Duodenal mucosa (tissue), 2 donors: Measurements from ENCODE around the gene CTNNA1.
A peak's percentile ranks its signal among the peaks of the same experiment; 100 is the strongest.
"Not testable (repeated sequence)": the region's sequence is repeated elsewhere in the genome, so short reads cannot be mapped to it uniquely, and the experiment has no call there.

Experiments used
- H3K27ac ChIP-seq: one replicate; pipeline ENCODE4 v1.7.0; 2013; ENCODE audit warnings: low read depth, low read length
- H3K27me3 ChIP-seq, 2 donors: one replicate each; pipeline ENCODE4 v1.7.0; 2013; ENCODE audit warnings: low read length in 2 of 2, control low read depth in 1 of 2; ENCODE audit not compliant: insufficient read depth in 2 of 2, control insufficient read depth in 1 of 2
- H3K36me3 ChIP-seq, 2 donors: one replicate each; pipeline ENCODE4 v1.7.0; 2013; ENCODE audit warnings: low read length in 2 of 2, control low read depth in 1 of 2; ENCODE audit not compliant: insufficient read depth in 2 of 2, control insufficient read depth in 1 of 2
- H3K4me1 ChIP-seq, 2 donors: one replicate each; pipeline ENCODE4 v1.7.0; 2013; ENCODE audit warnings: low read length in 2 of 2, control low read depth in 1 of 2; ENCODE audit not compliant: insufficient read depth in 2 of 2, control insufficient read depth in 1 of 2
- H3K4me3 ChIP-seq, 2 donors: one replicate each; pipeline ENCODE4 v1.7.0; 2013; ENCODE audit warnings: low read length in 2 of 2, low read depth in 1 of 2
- H3K9ac ChIP-seq, 2 donors: one replicate each; pipeline ENCODE4 v1.7.0; 2013; ENCODE audit warnings: low read length in 2 of 2, low read depth in 1 of 2
- H3K9me3 ChIP-seq, 2 donors: one replicate each; pipeline ENCODE4 v1.7.0; 2013; ENCODE audit warnings: low read length in 2 of 2, control low read depth in 1 of 2; ENCODE audit not compliant: control insufficient read depth in 1 of 2

CTNNA1 gene

GRCh38 chr5:138752951-138753793, at the start of gene CTNNA1:
CTNNA1 (plus strand) TSS chr5:138753425; CDS start chr5:138781925, 28,500 bp downstream.
- H3K36me3 ChIP-seq = peaks cover 0 to under 1% of the 10 kb centered on the region in 2 donors
- H3K9ac ChIP-seq = peak within 1 kb of the TSS; percentile 69 to 71
- H3K27ac ChIP-seq = peak within 1 kb of the TSS; percentile 96
- H3K27me3 ChIP-seq = no peaks in the 10 kb centered on the region
- H3K4me1 ChIP-seq = peaks cover 19 to 23% of the 10 kb centered on the region in 2 donors
- H3K4me3 ChIP-seq = peak within 1 kb of the TSS; percentile 74 to 82
- H3K9me3 ChIP-seq = no peaks in the 10 kb centered on the region

GRCh38 chr5:138703777-138704176, 49.4 kb upstream of the CTNNA1 start:
- H3K9me3 ChIP-seq, H3K4me1 ChIP-seq, H3K4me3 ChIP-seq, H3K27ac ChIP-seq, H3K36me3 ChIP-seq, H3K9ac ChIP-seq, H3K27me3 ChIP-seq: not testable (repeated sequence)

- Histone ChIP-seq H3K9ac (no peak overlapping the region), H3K27ac (no peak overlapping the region), H3K36me3 (no peaks in the 10 kb centered on the region), H3K9me3 (no peaks in the 10 kb centered on the region), H3K4me3 (no peak overlapping the region), H3K27me3 (peaks cover 0 to 4% of the 10 kb centered on the region in 2 donors), H3K4me1 (no peaks in the 10 kb centered on the region)
Measured at GRCh38 chr5:138705007-138705406, 48.2 kb upstream of the CTNNA1 start.

GRCh38 chr5:138705567-138705966, 47.7 kb upstream of the CTNNA1 start:
- no peaks in the 10 kb centered on the region for H3K4me1 ChIP-seq
- peaks cover 0 to 4% of the 10 kb centered on the region in 2 donors for H3K27me3 ChIP-seq
- no peaks in the 10 kb centered on the region for H3K9me3 ChIP-seq
- H3K4me3 ChIP-seq = no peak overlapping the region
- H3K27ac ChIP-seq = no peak overlapping the region
- no peak overlapping the region for H3K9ac ChIP-seq
- H3K36me3 ChIP-seq = no peaks in the 10 kb centered on the region

- H3K27ac ChIP-seq = no peak overlapping the region
- no peaks in the 10 kb centered on the region for H3K4me1 ChIP-seq
- no peak overlapping the region for H3K9ac ChIP-seq
- H3K36me3 ChIP-seq = no peaks in the 10 kb centered on the region
- H3K4me3 ChIP-seq = no peak overlapping the region
- no peaks in the 10 kb centered on the region for H3K9me3 ChIP-seq
- H3K27me3 ChIP-seq = no peaks in the 10 kb centered on the region
Measured at GRCh38 chr5:138706655-138707480, 46.4 kb upstream of the CTNNA1 start.

GRCh38 chr5:138708791-138709190, 44.4 kb upstream of the CTNNA1 start:
- H3K9ac ChIP-seq = no peak overlapping the region
- H3K4me1 ChIP-seq = no peaks in the 10 kb centered on the region
- no peaks in the 10 kb centered on the region for H3K36me3 ChIP-seq
- no peaks in the 10 kb centered on the region for H3K27me3 ChIP-seq
- no peak overlapping the region for H3K4me3 ChIP-seq
- no peak overlapping the region for H3K27ac ChIP-seq
- no peaks in the 10 kb centered on the region for H3K9me3 ChIP-seq

- H3K36me3 ChIP-seq = no peaks in the 10 kb centered on the region
- H3K4me3 ChIP-seq = no peak overlapping the region
- H3K9ac ChIP-seq = no peak overlapping the region
- no peaks in the 10 kb centered on the region for H3K27me3 ChIP-seq
- H3K9me3 ChIP-seq = no peaks in the 10 kb centered on the region
- H3K27ac ChIP-seq = no peak overlapping the region
- no peaks in the 10 kb centered on the region for H3K4me1 ChIP-seq
Measured at GRCh38 chr5:138709202-138709601, 44.0 kb upstream of the CTNNA1 start.

GRCh38 chr5:138711087-138711486, 42.1 kb upstream of the CTNNA1 start:
- H3K9ac ChIP-seq = no peak overlapping the region
- H3K27ac ChIP-seq = no peak overlapping the region
- H3K27me3 ChIP-seq = no peaks in the 10 kb centered on the region
- no peak overlapping the region for H3K4me3 ChIP-seq
- H3K9me3 ChIP-seq = no peaks in the 10 kb centered on the region
- no peaks in the 10 kb centered on the region for H3K4me1 ChIP-seq
- no peaks in the 10 kb centered on the region for H3K36me3 ChIP-seq

GRCh38 chr5:138711811-138712210, 41.4 kb upstream of the CTNNA1 start:
- Histone ChIP-seq H3K27me3 (no peaks in the 10 kb centered on the region), H3K27ac (no peak overlapping the region), H3K9me3 (no peaks in the 10 kb centered on the region), H3K4me3 (no peak overlapping the region), H3K4me1 (no peaks in the 10 kb centered on the region), H3K36me3 (no peaks in the 10 kb centered on the region), H3K9ac (no peak overlapping the region)

GRCh38 chr5:138712324-138712723, 40.9 kb upstream of the CTNNA1 start:
- Histone ChIP-seq H3K36me3 (no peaks in the 10 kb centered on the region), H3K27ac (no peak overlapping the region), H3K4me3 (no peak overlapping the region), H3K9me3 (no peaks in the 10 kb centered on the region), H3K9ac (no peak overlapping the region), H3K27me3 (no peaks in the 10 kb centered on the region), H3K4me1 (no peaks in the 10 kb centered on the region)
